Measurements from ENCODE around the gene NKTR.
A peak's percentile ranks its signal among the peaks of the same experiment; 100 is the strongest.

Gene NKTR

DNA sequence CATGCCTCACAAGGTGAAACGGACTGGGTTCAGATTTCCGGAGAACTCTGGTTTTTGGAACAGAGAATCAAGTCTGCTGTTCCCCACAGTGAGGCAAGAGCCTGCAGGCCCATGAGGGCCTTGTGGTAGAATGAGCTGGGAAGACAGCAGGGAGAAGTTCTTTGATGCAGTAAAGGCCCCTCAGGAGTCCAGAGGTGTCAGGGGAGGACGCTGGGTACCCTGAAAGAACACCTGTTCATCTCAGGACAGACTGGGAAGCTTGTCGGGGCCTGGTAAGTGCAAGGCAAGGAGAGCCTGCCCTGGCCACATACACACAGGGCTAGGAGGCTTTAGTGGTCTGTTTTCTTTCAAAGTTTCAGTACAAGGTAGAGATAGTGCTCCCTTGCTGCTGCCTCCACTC is 49.3 kb downstream of the NKTR start:
- no peak for DNase-seq (ENCODE audit: low read depth, low spot score)
- no peak overlapping the region for H3K9ac ChIP-seq (ENCODE audit: insufficient read length)
- no peaks in the 10 kb centered on the region for H3K9me3 ChIP-seq (ENCODE audit: low read depth, low read length)
- peaks cover 15% of the 10 kb centered on the region; the same call in 1 of the 2 replicates for H3K36me3 ChIP-seq (ENCODE audit: insufficient read depth, low read length)
- H3K4me3 ChIP-seq, result no peak overlapping the region
- no peak overlapping the region for H3K27ac ChIP-seq
- TF ChIP-seq POLR2AphosphoS5 (IDR thresholded peaks at IDR 0.05; ENCODE audit: borderline replicate concordance, low read depth, low read length) (no peak), FOXP2 (optimal IDR thresholded peaks at IDR 0.05; ENCODE audit: control extremely low read depth, extremely low read length, insufficient read depth) (no peak), EZH2 (IDR thresholded peaks at IDR 0.05) (no peak)

- H3K9ac ChIP-seq (ENCODE audit: insufficient read length), result no peak overlapping the region
- TF ChIP-seq EZH2 (IDR thresholded peaks at IDR 0.05) (no peak), FOXP2 (optimal IDR thresholded peaks at IDR 0.05; ENCODE audit: control extremely low read depth, extremely low read length, insufficient read depth) (no peak), POLR2AphosphoS5 (IDR thresholded peaks at IDR 0.05; ENCODE audit: borderline replicate concordance, low read depth, low read length) (no peak)
- no peaks in the 10 kb centered on the region for H3K9me3 ChIP-seq (ENCODE audit: low read depth, low read length)
- no peak for DNase-seq (ENCODE audit: low read depth, low spot score)
- no peak overlapping the region for H3K4me3 ChIP-seq
- H3K27ac ChIP-seq, result no peak overlapping the region
- H3K36me3 ChIP-seq (ENCODE audit: insufficient read depth, low read length), result peaks cover 6% of the 10 kb centered on the region; the same call in 1 of the 2 replicates
Measured at GRCh38 chr3:42651248-42652091, 51.0 kb downstream of the NKTR start.

- H3K9ac ChIP-seq (ENCODE audit: insufficient read length), result no peak overlapping the region
Measured at GRCh38 chr3:42652251-42652610, 51.7 kb downstream of the NKTR start.

GRCh38 chr3:42652611-42653302 is 52.3 kb downstream of the NKTR start:
- no peak overlapping the region for H3K9ac ChIP-seq (ENCODE audit: insufficient read length)
- DNase-seq (ENCODE audit: low read depth, low spot score), result no peak
- H3K27ac ChIP-seq, result no peak overlapping the region
- H3K9me3 ChIP-seq (ENCODE audit: low read depth, low read length), result no peaks in the 10 kb centered on the region
- TF ChIP-seq POLR2AphosphoS5 (IDR thresholded peaks at IDR 0.05; ENCODE audit: borderline replicate concordance, low read depth, low read length) (no peak), FOXP2 (optimal IDR thresholded peaks at IDR 0.05; ENCODE audit: control extremely low read depth, extremely low read length, insufficient read depth) (no peak), EZH2 (IDR thresholded peaks at IDR 0.05) (no peak)
- peaks cover 3% of the 10 kb centered on the region; the same call in 1 of the 2 replicates for H3K36me3 ChIP-seq (ENCODE audit: insufficient read depth, low read length)
- H3K4me3 ChIP-seq, result no peak overlapping the region

More at GRCh38 chr3:42652251-42652610, 51.7 kb downstream of the NKTR start:
- Histone ChIP-seq H3K27ac (no peak overlapping the region), H3K9me3 (ENCODE audit: low read depth, low read length) (no peaks in the 10 kb centered on the region), H3K4me3 (no peak overlapping the region), H3K36me3 (ENCODE audit: insufficient read depth, low read length) (peaks cover 5% of the 10 kb centered on the region; the same call in 1 of the 2 replicates)
- TF ChIP-seq POLR2AphosphoS5 (IDR thresholded peaks at IDR 0.05; ENCODE audit: borderline replicate concordance, low read depth, low read length), result no peak
- no peak for TF ChIP-seq FOXP2 (optimal IDR thresholded peaks at IDR 0.05; ENCODE audit: control extremely low read depth, extremely low read length, insufficient read depth)
- TF ChIP-seq EZH2 (IDR thresholded peaks at IDR 0.05), result no peak
- no peak for DNase-seq (ENCODE audit: low read depth, low spot score)

DNA sequence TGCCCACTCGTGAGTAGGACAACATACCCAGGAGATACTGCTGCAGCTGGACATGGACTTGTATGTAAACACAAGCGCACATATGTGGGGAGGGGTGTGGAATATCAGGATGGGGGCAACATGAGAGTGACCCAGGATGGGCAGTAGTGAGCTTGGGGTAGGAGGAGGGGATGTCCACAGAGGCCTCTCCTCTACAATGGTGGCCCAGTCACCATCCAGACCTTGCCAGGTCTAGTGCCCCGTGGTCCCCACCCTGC is 52.7 kb downstream of the NKTR start:
- no peak overlapping the region for H3K9ac ChIP-seq (ENCODE audit: insufficient read length)
- TF ChIP-seq POLR2AphosphoS5 (IDR thresholded peaks at IDR 0.05; ENCODE audit: borderline replicate concordance, low read depth, low read length) (no peak), FOXP2 (optimal IDR thresholded peaks at IDR 0.05; ENCODE audit: control extremely low read depth, extremely low read length, insufficient read depth) (no peak), EZH2 (IDR thresholded peaks at IDR 0.05) (no peak)

DNA sequence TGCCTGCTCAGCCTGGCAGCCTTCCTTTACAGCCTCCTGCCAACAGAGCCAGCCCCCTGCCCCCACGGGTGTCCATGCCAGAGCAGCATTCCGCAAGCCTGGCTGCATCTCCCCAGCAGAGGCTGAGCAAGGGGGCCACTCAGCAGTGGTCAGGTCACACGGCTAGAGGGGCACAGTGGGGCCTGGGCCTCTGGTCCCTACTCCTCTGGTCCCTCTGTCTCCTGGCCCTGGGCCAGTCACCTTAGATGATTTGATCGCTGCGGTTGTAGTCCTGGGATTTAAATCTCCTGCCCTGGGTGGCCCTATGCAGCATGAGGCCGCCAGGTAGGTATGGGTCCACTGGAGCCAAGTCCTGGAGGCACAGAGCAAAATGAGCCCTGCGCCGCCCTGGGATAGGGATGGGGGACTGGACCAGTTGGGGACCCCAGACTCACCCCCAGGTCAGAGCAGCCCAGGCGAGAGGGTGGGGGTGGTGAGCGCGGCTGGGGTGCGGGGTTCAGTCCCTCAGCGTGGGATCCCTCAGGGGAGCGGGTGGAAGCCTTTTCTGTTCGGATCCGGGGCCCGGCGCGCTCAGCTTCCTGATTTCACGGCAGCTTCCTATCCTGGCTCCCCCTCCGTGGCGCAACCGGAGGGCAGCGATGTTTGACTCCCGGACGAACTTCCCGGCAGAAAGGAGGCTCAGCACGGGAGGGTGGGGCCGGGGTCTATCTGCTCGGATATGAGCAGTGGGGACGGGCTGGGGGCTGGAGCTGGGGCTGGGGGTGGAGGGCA is 53.3 kb downstream of the NKTR start, which contains the start of gene ZBTB47:
Gene ZBTB47 (plus strand): TSS at position 138 of the 771 bp plus-strand sequence. CDS start 4,659 bp downstream, outside the sequence.
- DNase-seq (ENCODE audit: low read depth, low spot score), result no peak
- Histone ChIP-seq H3K27ac (no peak within 1 kb of the TSS), H3K9me3 (ENCODE audit: low read depth, low read length) (no peaks in the 10 kb centered on the region), H3K9ac (ENCODE audit: insufficient read length) (peak within 1 kb of the TSS; percentile 64), H3K4me3 (peak within 1 kb of the TSS; percentile 74), H3K36me3 (ENCODE audit: insufficient read depth, low read length) (no peaks in the 10 kb centered on the region)
- TF ChIP-seq FOXP2 (optimal IDR thresholded peaks at IDR 0.05; ENCODE audit: control extremely low read depth, extremely low read length, insufficient read depth), result no peak
- no peak for TF ChIP-seq EZH2 (IDR thresholded peaks at IDR 0.05)
- no peak for TF ChIP-seq POLR2AphosphoS5 (IDR thresholded peaks at IDR 0.05; ENCODE audit: borderline replicate concordance, low read depth, low read length)

More for the DNA sequence above, 52.7 kb downstream of the NKTR start:
- H3K9me3 ChIP-seq (ENCODE audit: low read depth, low read length), result no peaks in the 10 kb centered on the region
- peak overlapping the region; percentile 74 for H3K4me3 ChIP-seq
- no peak for DNase-seq (ENCODE audit: low read depth, low spot score)
- no peak overlapping the region for H3K27ac ChIP-seq
- H3K36me3 ChIP-seq (ENCODE audit: insufficient read depth, low read length), result no peaks in the 10 kb centered on the region

GRCh38 chr3:42654331-42655201 is 54.1 kb downstream of the NKTR start:
- Histone ChIP-seq H3K27ac (no peak overlapping the region), H3K9ac (ENCODE audit: insufficient read length) (peak overlapping the region; percentile 64), H3K4me3 (peak overlapping the region; percentile 74), H3K9me3 (ENCODE audit: low read depth, low read length) (no peaks in the 10 kb centered on the region), H3K36me3 (ENCODE audit: insufficient read depth, low read length) (no peaks in the 10 kb centered on the region)
- TF ChIP-seq POLR2AphosphoS5 (IDR thresholded peaks at IDR 0.05; ENCODE audit: borderline replicate concordance, low read depth, low read length) (no peak), EZH2 (IDR thresholded peaks at IDR 0.05) (no peak), FOXP2 (optimal IDR thresholded peaks at IDR 0.05; ENCODE audit: control extremely low read depth, extremely low read length, insufficient read depth) (no peak)
- DNase-seq (ENCODE audit: low read depth, low spot score), result no peak
